CD4-positive, alpha-beta memory T cell (primary cell): ENCODE results near the gene KLRC3. TPM values are rescaled to one million over a fixed set of nuclear protein-coding genes. Genes with fewer than 3 reads are reported as not detected.
"Not testable (repeated sequence)": the region's sequence is repeated elsewhere in the genome, so short reads cannot be mapped to it uniquely, and the experiment has no call there.

Experiments used
- CTCF ChIA-PET: fragments of 350-600 bp; sonication (Branson Sonifier 250); formaldehyde crosslinking; loops from one replicate; lab custom pipeline; 2021; ENCODE audit warnings: inconsistent platforms; ENCODE audit not compliant: partially characterized antibody; lab: Charles Lee
- POLR2A ChIA-PET: fragments of 350-600 bp; sonication (Branson Sonifier 250); formaldehyde crosslinking; loops from one replicate; lab custom pipeline; 2021; ENCODE audit not compliant: partially characterized antibody; lab: Charles Lee
- DNase-seq, 5 donors: peaks; one replicate each; pipeline versions ENCODE4 v3.0.0 to v3.0.0-alpha.2; 2020 to 2022; ENCODE audit warnings: mixed read lengths in 1 of 5
- H3K27ac ChIP-seq: one replicate; pipeline ENCODE4 v1.7.0; 2013; ENCODE audit warnings: low read depth, low read length
- H3K27me3 ChIP-seq: 2 replicates; pipeline ENCODE4 v1.7.0; 2013; ENCODE audit warnings: mild to moderate bottlenecking, low read length, moderate library complexity; ENCODE audit not compliant: insufficient read depth
- H3K36me3 ChIP-seq: 2 replicates; pipeline ENCODE4 v1.7.0; 2013; ENCODE audit warnings: mild to moderate bottlenecking, low read length, moderate library complexity; ENCODE audit not compliant: insufficient read depth
- H3K4me1 ChIP-seq: 2 replicates; pipeline ENCODE4 v1.7.0; 2013; ENCODE audit warnings: mild to moderate bottlenecking, low read length, moderate library complexity; ENCODE audit not compliant: insufficient read depth
- H3K4me3 ChIP-seq, 2 donors: one replicate each; pipeline ENCODE4 v1.7.0; 2013; ENCODE audit warnings: low read length in 2 of 2, mild to moderate bottlenecking in 1 of 2
- H3K9me3 ChIP-seq, 2 donors: one replicate each; pipeline ENCODE4 v1.7.0; 2013; ENCODE audit warnings: low read length in 2 of 2, control low read depth in 1 of 2; ENCODE audit not compliant: control insufficient read depth in 1 of 2
- H3K27ac Mint-ChIP-seq, 7 donors: one replicate each; pipeline ENCODE4 v1.8.0; 2020 to 2021; ENCODE audit warnings: mixed read lengths in 7 of 7, mild to moderate bottlenecking in 6 of 7, inconsistent platforms in 3 of 7, moderate library complexity in 3 of 7
- H3K27me3 Mint-ChIP-seq, 2 donors: one replicate each; pipeline ENCODE4 v1.8.0; 2020 to 2021; ENCODE audit warnings: mixed read lengths in 2 of 2
- H3K36me3 Mint-ChIP-seq, 2 donors: one replicate each; pipeline ENCODE4 v1.8.0; 2020 to 2021; ENCODE audit warnings: mixed read lengths in 2 of 2, inconsistent platforms in 1 of 2, mild to moderate bottlenecking in 1 of 2
- H3K4me1 Mint-ChIP-seq, 4 donors: one replicate each; pipeline ENCODE4 v1.8.0; 2020 to 2021; ENCODE audit warnings: mixed read lengths in 4 of 4, mild to moderate bottlenecking in 1 of 4
- H3K4me3 Mint-ChIP-seq, 8 donors: one replicate each; pipeline ENCODE4 v1.8.0; 2020 to 2021; ENCODE audit warnings: mixed read lengths in 8 of 8, mild to moderate bottlenecking in 7 of 8, moderate library complexity in 6 of 8, inconsistent platforms in 3 of 8
- H3K9me3 Mint-ChIP-seq, 8 donors: one replicate each; pipeline ENCODE4 v1.8.0; 2020 to 2021; ENCODE audit warnings: mixed read lengths in 8 of 8, mild to moderate bottlenecking in 5 of 8, inconsistent platforms in 3 of 8, moderate library complexity in 1 of 8
- intact Hi-C: fragments of 100-400 bp; cut with micrococcal nuclease; formaldehyde crosslinking; loops from one replicate; pipeline ENCODE4 v1.15.1; 2023
- polyA plus RNA-seq, 2 donors: library from polyadenylated mRNA; unstranded; fragments of 300-500 nt; fragmentation: Illumina TruSeq; gene quantifications; one replicate each; pipeline ENCODE4 v1.2.3, GENCODE V29; 2021
- total RNA-seq, 2 experiments: library from RNA; stranded (reverse); gene quantifications; one replicate each; pipeline ENCODE4 v1.2.3, GENCODE V29; 2021

KLRC3 gene
- total RNA-seq (not detected), polyA plus RNA-seq (not detected)

GRCh38 chr12:10420334-10420733 is at the start of gene KLRC3:
Gene KLRC3, minus strand, starts transcription at chr12:10420595. Its CDS starts 45 bp downstream, at chr12:10420550.
- H3K9me3 Mint-ChIP-seq, H3K4me3 Mint-ChIP-seq, H3K4me3 ChIP-seq, intact Hi-C loops, H3K27ac ChIP-seq, H3K27ac Mint-ChIP-seq, CTCF ChIA-PET, H3K4me1 ChIP-seq, H3K9me3 ChIP-seq, H3K27me3 ChIP-seq, H3K36me3 Mint-ChIP-seq, H3K4me1 Mint-ChIP-seq, H3K27me3 Mint-ChIP-seq, POLR2A ChIA-PET, H3K36me3 ChIP-seq, DNase-seq: not testable (repeated sequence)

- Histone ChIP-seq H3K9me3 (no peaks in the 10 kb centered on the region), H3K27me3 (no peaks in the 10 kb centered on the region), H3K36me3 (no peaks in the 10 kb centered on the region), H3K4me3 (no peak overlapping the region), H3K4me1 (no peaks in the 10 kb centered on the region), H3K27ac (no peak overlapping the region)
- ChIA-PET CTCF (no interaction called here), POLR2A (no interaction called here)
- H3K4me3 Mint-ChIP-seq, result no peak overlapping the region
- peaks cover 0 to 9% (median 5%) of the 10 kb centered on the region in 8 donors for H3K9me3 Mint-ChIP-seq
- H3K4me1 Mint-ChIP-seq, result no peaks in the 10 kb centered on the region
- H3K27ac Mint-ChIP-seq, result no peak overlapping the region
- no peak for DNase-seq
- intact Hi-C loops, result no loop called here
- H3K36me3 Mint-ChIP-seq, result no peaks in the 10 kb centered on the region
- H3K27me3 Mint-ChIP-seq, result peaks cover 14 to 18% of the 10 kb centered on the region in 2 donors
Measured at GRCh38 chr12:10469701-10470100, 49.3 kb upstream of the KLRC3 start.

- H3K27me3 ChIP-seq, result no peaks in the 10 kb centered on the region
- intact Hi-C loops, result no loop called here
- no peak overlapping the region for H3K27ac ChIP-seq
- POLR2A ChIA-PET, result no interaction called here
- H3K4me1 ChIP-seq, result no peaks in the 10 kb centered on the region
- Mint-ChIP-seq H3K36me3 (no peaks in the 10 kb centered on the region), H3K9me3 (peaks cover 0 to 20% (median 3%) of the 10 kb centered on the region in 8 donors), H3K4me3 (no peak overlapping the region), H3K27ac (no peak overlapping the region), H3K27me3 (peaks cover 26 to 34% of the 10 kb centered on the region in 2 donors), H3K4me1 (no peaks in the 10 kb centered on the region)
- no peaks in the 10 kb centered on the region for H3K36me3 ChIP-seq
- no peaks in the 10 kb centered on the region for H3K9me3 ChIP-seq
- no peak overlapping the region for H3K4me3 ChIP-seq
- no peak for DNase-seq
- CTCF ChIA-PET, result no interaction called here
Measured at GRCh38 chr12:10466311-10466710, 45.9 kb upstream of the KLRC3 start.

GRCh38 chr12:10457760-10458159 is 37.4 kb upstream of the KLRC3 start:
- Histone ChIP-seq H3K9me3 (peaks cover 0 to 11% of the 10 kb centered on the region in 2 donors), H3K27me3 (no peaks in the 10 kb centered on the region), H3K36me3 (no peaks in the 10 kb centered on the region), H3K4me1 (no peaks in the 10 kb centered on the region), H3K27ac (no peak overlapping the region), H3K4me3 (no peak overlapping the region)
- intact Hi-C loops, result no loop called here
- Mint-ChIP-seq H3K36me3 (peaks cover 0 to 4% of the 10 kb centered on the region in 2 donors), H3K4me1 (no peaks in the 10 kb centered on the region), H3K27ac (no peak overlapping the region), H3K9me3 (peaks cover 14 to 55% (median 28%) of the 10 kb centered on the region in 8 donors), H3K27me3 (peaks cover 3 to 6% of the 10 kb centered on the region in 2 donors), H3K4me3 (no peak overlapping the region)
- DNase-seq, result no peak
- ChIA-PET CTCF (no interaction called here), POLR2A (no interaction called here)

GRCh38 chr12:10456856-10457255 is 36.5 kb upstream of the KLRC3 start:
- no peak overlapping the region for H3K27ac Mint-ChIP-seq
- H3K4me3 ChIP-seq, result no peak overlapping the region
- H3K36me3 Mint-ChIP-seq, result peaks cover 0 to 4% of the 10 kb centered on the region in 2 donors
- H3K36me3 ChIP-seq, result no peaks in the 10 kb centered on the region
- H3K27me3 ChIP-seq, result no peaks in the 10 kb centered on the region
- POLR2A ChIA-PET, result no interaction called here
- H3K27me3 Mint-ChIP-seq, result peaks cover 2% of the 10 kb centered on the region in 2 donors
- H3K4me1 ChIP-seq, result no peaks in the 10 kb centered on the region
- no peak overlapping the region for H3K4me3 Mint-ChIP-seq
- H3K4me1 Mint-ChIP-seq, result no peaks in the 10 kb centered on the region
- DNase-seq, result no peak
- intact Hi-C loops, result no loop called here
- H3K9me3 Mint-ChIP-seq, result peaks cover 13 to 53% (median 27%) of the 10 kb centered on the region in 8 donors
- peaks cover 0 to 11% of the 10 kb centered on the region in 2 donors for H3K9me3 ChIP-seq
- CTCF ChIA-PET, result no interaction called here
- H3K27ac ChIP-seq, result no peak overlapping the region

GRCh38 chr12:10455766-10456165 is 35.4 kb upstream of the KLRC3 start:
- Histone ChIP-seq H3K36me3 (no peaks in the 10 kb centered on the region), H3K4me1 (no peaks in the 10 kb centered on the region), H3K9me3 (peaks cover 0 to 11% of the 10 kb centered on the region in 2 donors), H3K4me3 (no peak overlapping the region), H3K27ac (no peak overlapping the region), H3K27me3 (no peaks in the 10 kb centered on the region)
- Mint-ChIP-seq H3K4me1 (no peaks in the 10 kb centered on the region), H3K9me3 (peaks cover 13 to 50% (median 26%) of the 10 kb centered on the region in 8 donors), H3K27me3 (no peaks in the 10 kb centered on the region), H3K4me3 (no peak overlapping the region), H3K36me3 (peaks cover 0 to 4% of the 10 kb centered on the region in 2 donors), H3K27ac (no peak overlapping the region)
- no peak for DNase-seq
- POLR2A ChIA-PET, result no interaction called here
- CTCF ChIA-PET, result no interaction called here
- intact Hi-C loops, result no loop called here

- intact Hi-C loops, result no loop called here
- Histone ChIP-seq H3K36me3 (no peaks in the 10 kb centered on the region), H3K4me3 (no peak overlapping the region), H3K9me3 (peaks cover 0 to 11% of the 10 kb centered on the region in 2 donors), H3K27me3 (no peaks in the 10 kb centered on the region), H3K27ac (no peak overlapping the region), H3K4me1 (no peaks in the 10 kb centered on the region)
- CTCF ChIA-PET, result no interaction called here
- Mint-ChIP-seq H3K9me3 (peaks cover 13 to 41% (median 25%) of the 10 kb centered on the region in 8 donors), H3K4me3 (no peak overlapping the region), H3K27me3 (no peaks in the 10 kb centered on the region), H3K27ac (no peak overlapping the region), H3K36me3 (peaks cover 0 to 4% of the 10 kb centered on the region in 2 donors), H3K4me1 (no peaks in the 10 kb centered on the region)
- POLR2A ChIA-PET, result no interaction called here
- DNase-seq, result no peak
Measured at GRCh38 chr12:10454531-10454930, 34.1 kb upstream of the KLRC3 start.

- Histone ChIP-seq H3K4me3 (no peak within 1 kb of the TSS), H3K36me3 (no peaks in the 10 kb centered on the region), H3K27ac (no peak within 1 kb of the TSS), H3K27me3 (no peaks in the 10 kb centered on the region), H3K4me1 (no peaks in the 10 kb centered on the region), H3K9me3 (peaks cover 0 to 11% of the 10 kb centered on the region in 2 donors)
- Mint-ChIP-seq H3K9me3 (peaks cover 13 to 32% (median 25%) of the 10 kb centered on the region in 8 donors), H3K4me1 (no peaks in the 10 kb centered on the region), H3K27ac (no peak within 1 kb of the TSS), H3K36me3 (peaks cover 0 to 4% of the 10 kb centered on the region in 2 donors), H3K27me3 (no peaks in the 10 kb centered on the region), H3K4me3 (no peak within 1 kb of the TSS)
- ChIA-PET CTCF (no interaction called here), POLR2A (no interaction called here)
- no peak for DNase-seq
- intact Hi-C loops, result no loop called here
Measured at GRCh38 chr12:10453156-10453555, 32.8 kb upstream of the KLRC3 start, which contains the start of gene KLRC1. Gene KLRC1, minus strand, starts transcription at chr12:10453377. Its CDS starts 2,221 bp downstream, at chr12:10451156.
